Activated naive CD4-positive, alpha-beta T cell treated with anti-CD3 and anti-CD28 coated beads, Interleukin-2, amount 50 U/mL, for 24 hours (primary cell): ENCODE data around the gene ANKRD13B.
A peak's percentile ranks its signal among the peaks of the same experiment; 100 is the strongest.

Experiments used
- H3K27ac Mint-ChIP-seq: one replicate; pipeline ENCODE4 v1.8.0; 2021; ENCODE audit warnings: mild to moderate bottlenecking, mixed read lengths
- H3K27me3 Mint-ChIP-seq: one replicate; pipeline ENCODE4 v1.8.0; 2021; ENCODE audit warnings: mixed read lengths
- H3K36me3 Mint-ChIP-seq: one replicate; pipeline ENCODE4 v1.8.0; 2021; ENCODE audit warnings: mixed read lengths
- H3K4me1 Mint-ChIP-seq: one replicate; pipeline ENCODE4 v1.8.0; 2021; ENCODE audit warnings: mixed read lengths
- H3K4me3 Mint-ChIP-seq: one replicate; pipeline ENCODE4 v1.8.0; 2021; ENCODE audit warnings: mild to moderate bottlenecking, mixed read lengths
- H3K9me3 Mint-ChIP-seq: one replicate; pipeline ENCODE4 v1.8.0; 2021; ENCODE audit warnings: mixed read lengths

The ANKRD13B gene

DNA sequence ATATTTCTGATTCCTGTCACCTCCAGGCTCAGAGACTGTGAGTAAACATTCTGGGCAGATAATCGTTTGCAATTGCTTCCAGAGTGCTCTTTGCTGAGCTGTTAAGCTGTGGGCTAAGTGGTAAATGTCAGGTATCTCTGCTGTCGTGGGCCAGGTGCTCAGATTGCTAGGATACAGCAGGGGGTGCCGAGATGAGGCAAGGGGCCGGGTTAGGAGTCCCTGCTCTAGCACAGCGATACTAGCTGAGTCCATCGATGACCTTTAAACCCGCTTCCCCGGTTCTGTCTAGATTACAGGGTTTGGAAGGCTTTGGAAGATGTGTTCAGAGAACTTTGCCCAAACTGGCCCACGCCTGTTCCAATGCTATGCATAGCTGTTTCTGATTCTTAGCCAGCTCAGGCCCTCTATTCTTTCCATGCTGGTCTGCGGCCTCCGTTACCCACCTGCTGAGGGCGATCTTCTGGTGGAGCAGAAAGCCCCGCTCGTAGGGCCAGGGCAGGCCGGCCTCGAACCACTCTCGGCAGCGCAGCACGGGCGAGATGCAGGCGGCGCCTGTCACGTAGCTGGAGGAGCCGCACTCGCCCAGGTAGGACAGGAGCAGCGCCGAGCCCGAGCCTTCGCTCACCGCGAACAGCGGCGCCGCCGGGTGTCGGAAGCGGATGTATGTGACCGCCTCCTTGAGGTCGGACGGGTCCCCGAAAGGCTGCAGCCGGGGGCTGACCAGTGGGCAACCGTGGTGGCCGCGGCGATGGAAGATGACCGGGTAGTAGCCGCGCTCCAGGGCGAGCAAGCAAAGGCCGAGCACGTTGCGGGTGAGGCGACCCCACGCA is 27.1 kb upstream of the ANKRD13B start:
- H3K4me1 Mint-ChIP-seq, result peaks cover 36% of the 10 kb centered on the region
- H3K4me3 Mint-ChIP-seq, result peak overlapping the region; percentile 90
- H3K27ac Mint-ChIP-seq, result peak overlapping the region; percentile 65
- H3K36me3 Mint-ChIP-seq, result no peaks in the 10 kb centered on the region
- H3K27me3 Mint-ChIP-seq, result no peaks in the 10 kb centered on the region
- H3K9me3 Mint-ChIP-seq, result no peaks in the 10 kb centered on the region

DNA sequence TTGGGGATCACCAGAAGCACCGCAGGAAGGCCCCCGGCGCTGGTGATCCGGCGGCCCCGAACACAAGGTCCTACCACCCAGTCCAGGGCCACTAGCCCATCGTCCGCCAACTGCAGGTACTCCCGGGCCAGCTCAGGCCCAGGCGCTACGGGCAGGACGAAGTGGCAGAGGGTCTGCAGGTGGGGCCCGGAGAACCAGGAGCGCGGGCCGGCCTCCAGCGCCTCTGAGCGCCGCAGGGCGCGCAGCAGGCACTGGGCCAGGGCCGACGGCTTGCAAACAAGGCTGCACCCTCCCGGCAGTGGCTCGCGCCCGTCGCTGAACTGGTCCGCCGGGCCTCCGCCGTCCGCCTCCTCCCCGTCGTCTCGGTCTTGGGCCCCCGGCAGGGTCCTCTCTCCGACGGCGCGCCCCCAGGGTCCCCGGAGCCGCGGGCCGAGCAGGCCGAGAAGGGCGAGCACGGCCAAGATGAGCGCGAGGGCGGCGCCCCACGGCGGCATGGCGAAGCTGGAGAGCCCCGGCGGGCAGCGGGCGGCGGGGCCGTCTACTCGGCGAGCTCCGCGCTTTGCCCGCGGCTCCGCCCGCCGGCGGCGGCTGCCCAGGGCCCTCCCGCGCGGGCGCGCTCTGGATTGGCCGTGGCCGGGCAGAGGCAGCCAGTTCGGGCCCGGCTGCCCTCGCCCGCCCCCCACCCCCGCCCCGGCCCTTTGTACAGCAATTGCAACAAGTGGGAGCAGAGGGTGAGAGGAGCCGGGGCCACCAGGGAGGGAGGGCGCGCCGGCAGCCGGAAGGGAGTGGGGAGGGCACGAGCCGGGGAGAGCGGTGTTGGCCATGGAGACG is 26.2 kb upstream of the ANKRD13B start, which contains the start of gene ABHD15:
ABHD15 (minus strand) TSS at position 565 of the 831 bp plus-strand sequence; CDS start at position 494, 71 bp downstream.
- Mint-ChIP-seq H3K4me1 (peaks cover 38% of the 10 kb centered on the region), H3K36me3 (no peaks in the 10 kb centered on the region), H3K27ac (peak within 1 kb of the TSS; percentile 70), H3K4me3 (peak within 1 kb of the TSS; percentile 98), H3K9me3 (no peaks in the 10 kb centered on the region), H3K27me3 (no peaks in the 10 kb centered on the region)

DNA sequence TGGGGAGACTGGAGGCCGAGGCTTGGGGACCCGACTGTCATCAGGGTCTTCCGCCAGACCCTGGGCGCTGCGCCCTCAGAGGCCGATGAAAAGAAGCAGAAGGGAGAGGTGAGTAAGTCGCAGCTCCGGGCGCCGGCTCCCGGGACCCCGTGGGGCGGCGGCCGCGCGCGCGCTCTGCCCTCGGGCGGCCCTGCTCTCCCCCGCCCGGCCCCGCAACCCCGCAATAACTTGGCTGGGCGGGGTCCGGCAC is 25.7 kb upstream of the ANKRD13B start:
- Mint-ChIP-seq H3K27ac (no peak overlapping the region), H3K9me3 (no peaks in the 10 kb centered on the region), H3K4me3 (peak overlapping the region; percentile 98), H3K36me3 (no peaks in the 10 kb centered on the region), H3K27me3 (no peaks in the 10 kb centered on the region), H3K4me1 (peaks cover 34% of the 10 kb centered on the region)

DNA sequence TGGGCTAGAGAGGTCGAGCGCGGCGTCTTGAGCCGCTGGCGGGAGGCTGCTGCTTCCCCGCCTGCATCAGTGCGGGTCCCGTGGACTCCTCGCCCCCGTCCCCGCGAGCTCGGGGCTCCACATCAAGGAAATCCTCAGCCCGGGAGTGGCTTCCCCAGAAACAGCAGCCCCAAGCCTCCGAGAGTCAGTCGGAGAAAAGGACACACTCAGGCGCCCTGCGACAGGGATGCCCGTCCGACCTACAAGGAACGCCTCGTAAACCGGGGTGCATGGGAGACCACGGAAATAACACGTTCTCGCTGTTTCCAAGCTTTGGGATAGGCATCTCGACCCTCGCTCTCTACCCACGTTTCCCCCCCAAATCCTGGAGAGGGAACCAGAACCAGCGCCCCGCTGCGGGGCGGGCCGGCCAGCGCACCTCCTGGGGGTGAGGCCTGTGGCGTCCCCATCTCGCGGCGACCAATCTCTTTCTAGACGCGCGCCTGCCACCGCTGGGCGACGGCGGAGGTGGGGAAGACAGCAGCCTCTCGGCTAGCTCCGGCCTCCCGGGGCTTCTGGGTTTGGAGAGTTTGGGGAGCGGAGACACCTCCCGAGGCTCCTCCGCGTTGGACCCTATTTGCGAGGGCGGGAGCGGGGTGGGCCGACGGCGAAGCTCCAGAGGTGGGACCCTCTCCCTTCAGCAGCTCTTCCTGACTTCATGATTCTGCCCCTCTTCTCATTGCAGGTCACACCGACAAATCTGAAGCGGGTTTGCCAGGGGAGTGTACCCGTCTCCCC is 25.2 kb upstream of the ANKRD13B start:
- Mint-ChIP-seq H3K9me3 (no peaks in the 10 kb centered on the region), H3K27me3 (no peaks in the 10 kb centered on the region), H3K4me1 (peaks cover 29% of the 10 kb centered on the region), H3K36me3 (no peaks in the 10 kb centered on the region), H3K27ac (peak overlapping the region; percentile 95), H3K4me3 (peak overlapping the region; percentile 98)

DNA sequence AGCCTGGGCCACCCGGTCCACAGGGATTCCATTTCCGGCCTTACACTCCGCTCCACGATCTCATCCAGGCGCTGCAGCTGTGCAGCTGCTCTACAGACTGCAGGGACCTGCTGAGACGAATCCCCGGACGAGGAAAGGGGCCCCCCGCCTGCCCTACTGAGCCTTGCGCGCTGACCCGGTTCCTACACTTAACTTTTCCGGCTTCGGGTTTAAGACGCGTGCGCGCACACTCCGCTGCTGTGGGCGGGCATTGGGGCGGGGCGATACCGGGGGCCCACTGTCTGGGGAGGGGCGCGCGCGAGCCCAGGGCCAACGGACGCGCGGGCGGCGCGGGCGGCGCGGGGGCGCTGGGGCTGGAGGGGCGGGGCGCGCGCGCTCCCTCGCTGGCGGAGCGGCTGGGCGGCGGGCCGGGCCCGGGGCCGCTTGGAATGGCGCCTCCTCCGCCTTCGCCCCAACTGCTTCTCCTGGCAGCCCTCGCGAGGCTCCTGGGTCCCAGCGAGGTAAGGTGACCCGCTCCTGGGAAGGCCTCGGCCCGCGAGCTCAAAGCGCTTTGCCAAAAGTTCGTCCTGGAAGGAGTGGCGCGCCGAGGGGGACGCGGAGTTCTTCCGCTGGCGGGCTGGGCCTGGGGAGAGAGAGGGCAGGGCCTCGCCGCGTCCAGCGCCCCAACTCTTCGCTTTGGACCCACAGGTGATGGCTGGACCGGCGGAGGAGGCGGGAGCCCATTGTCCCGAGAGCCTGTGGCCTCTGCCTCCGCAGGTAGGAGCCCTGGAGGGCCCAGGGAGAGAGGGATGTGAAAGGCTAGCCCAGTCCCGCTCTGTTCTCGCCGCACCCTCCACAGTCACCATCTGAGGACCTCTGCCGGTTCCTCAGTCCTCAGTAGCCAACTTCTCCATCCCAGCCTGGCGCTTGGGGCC is 24.3 kb upstream of the ANKRD13B start, which contains the start of gene TP53I13:
TP53I13 (plus strand) TSS at position 371 of the 914 bp plus-strand sequence; CDS start at position 429, 58 bp downstream.
- H3K27ac Mint-ChIP-seq, result peak within 1 kb of the TSS; percentile 95
- no peaks in the 10 kb centered on the region for H3K27me3 Mint-ChIP-seq
- no peaks in the 10 kb centered on the region for H3K9me3 Mint-ChIP-seq
- H3K36me3 Mint-ChIP-seq, result no peaks in the 10 kb centered on the region
- peak within 1 kb of the TSS; percentile 98 for H3K4me3 Mint-ChIP-seq
- peaks cover 29% of the 10 kb centered on the region for H3K4me1 Mint-ChIP-seq

DNA sequence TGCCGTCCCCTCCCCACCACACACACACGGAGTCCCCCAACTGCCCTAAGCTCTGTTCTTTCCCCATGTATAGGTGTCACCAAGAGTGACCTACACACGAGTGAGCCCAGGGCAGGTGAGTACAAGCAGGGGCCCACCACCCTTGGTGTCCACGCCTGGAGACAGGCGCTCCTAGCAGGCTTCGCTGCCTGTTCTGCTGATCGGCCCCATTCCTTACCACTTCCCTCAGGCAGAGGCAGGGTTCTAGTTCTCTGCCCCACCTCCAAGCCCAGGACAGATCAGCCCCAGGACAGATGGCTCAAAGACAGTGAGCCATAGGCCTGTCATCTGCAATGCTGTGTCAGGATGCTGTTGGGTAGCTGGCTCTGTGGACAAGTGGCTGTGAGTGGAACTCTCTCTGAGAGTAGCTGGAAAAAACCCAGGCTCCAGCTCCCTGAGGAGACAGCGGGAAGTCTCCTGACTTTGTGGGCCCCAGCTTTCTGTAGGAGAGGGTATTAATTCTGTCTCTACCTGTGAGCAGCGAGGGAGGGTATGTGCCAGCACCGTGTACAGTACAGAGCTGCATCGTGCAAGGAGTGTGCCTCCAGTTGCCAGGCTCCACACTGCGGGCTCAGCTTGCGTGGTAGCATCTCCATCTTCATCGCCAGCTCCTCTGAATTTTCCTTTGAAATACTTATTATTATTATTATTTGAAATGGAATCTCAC is 23.5 kb upstream of the ANKRD13B start:
- peaks cover 22% of the 10 kb centered on the region for H3K4me1 Mint-ChIP-seq

DNA sequence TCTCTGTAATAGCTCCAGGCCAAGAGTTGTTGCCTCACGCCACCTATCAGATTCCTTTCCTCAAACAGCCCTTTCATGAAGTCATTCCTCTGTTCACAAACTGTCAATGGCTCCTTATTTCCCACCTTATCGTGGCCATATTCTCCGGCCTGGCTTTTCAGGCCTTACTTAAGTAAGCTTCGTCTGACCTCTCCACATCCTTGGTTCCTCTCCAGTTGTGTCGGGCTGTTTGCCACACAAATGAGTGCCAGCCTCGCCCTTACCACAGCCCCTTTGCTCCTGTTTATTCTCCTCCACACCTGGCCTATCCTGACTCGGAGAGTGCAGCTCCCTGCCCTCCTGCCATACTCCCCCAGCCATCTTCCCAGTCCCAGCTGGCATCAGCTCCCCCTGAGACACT is 22.4 kb upstream of the ANKRD13B start:
- peak overlapping the region; percentile 28 for H3K4me3 Mint-ChIP-seq
- peaks cover 20% of the 10 kb centered on the region for H3K4me1 Mint-ChIP-seq
- peak overlapping the region; percentile 85 for H3K27ac Mint-ChIP-seq
- no peaks in the 10 kb centered on the region for H3K36me3 Mint-ChIP-seq
- no peaks in the 10 kb centered on the region for H3K9me3 Mint-ChIP-seq
- H3K27me3 Mint-ChIP-seq, result no peaks in the 10 kb centered on the region

More for the DNA sequence above, 23.5 kb upstream of the ANKRD13B start:
- Mint-ChIP-seq H3K4me3 (peak overlapping the region; percentile 88), H3K27ac (peak overlapping the region; percentile 30), H3K27me3 (no peaks in the 10 kb centered on the region), H3K36me3 (no peaks in the 10 kb centered on the region), H3K9me3 (no peaks in the 10 kb centered on the region)

DNA sequence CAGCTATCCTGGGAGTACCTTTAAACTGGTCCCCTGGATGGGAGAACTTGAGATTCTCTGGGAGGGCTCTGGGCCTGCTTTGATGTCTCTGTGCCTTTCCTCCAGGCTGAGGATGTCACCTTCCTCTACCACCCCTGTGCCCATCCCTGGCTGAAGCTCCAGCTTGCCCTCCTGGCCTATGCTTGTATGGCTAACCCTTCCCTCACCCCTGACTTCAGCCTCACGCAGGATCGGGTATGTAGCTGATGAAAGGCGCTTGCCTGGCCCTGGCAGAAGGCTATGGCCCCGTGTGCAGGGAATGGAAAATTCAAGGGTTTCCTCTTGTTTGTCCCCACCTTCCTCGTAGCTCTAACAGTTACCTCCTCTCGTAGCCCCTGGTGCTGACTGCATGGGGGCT is 21.4 kb upstream of the ANKRD13B start:
- peaks cover 13% of the 10 kb centered on the region for H3K4me1 Mint-ChIP-seq

DNA sequence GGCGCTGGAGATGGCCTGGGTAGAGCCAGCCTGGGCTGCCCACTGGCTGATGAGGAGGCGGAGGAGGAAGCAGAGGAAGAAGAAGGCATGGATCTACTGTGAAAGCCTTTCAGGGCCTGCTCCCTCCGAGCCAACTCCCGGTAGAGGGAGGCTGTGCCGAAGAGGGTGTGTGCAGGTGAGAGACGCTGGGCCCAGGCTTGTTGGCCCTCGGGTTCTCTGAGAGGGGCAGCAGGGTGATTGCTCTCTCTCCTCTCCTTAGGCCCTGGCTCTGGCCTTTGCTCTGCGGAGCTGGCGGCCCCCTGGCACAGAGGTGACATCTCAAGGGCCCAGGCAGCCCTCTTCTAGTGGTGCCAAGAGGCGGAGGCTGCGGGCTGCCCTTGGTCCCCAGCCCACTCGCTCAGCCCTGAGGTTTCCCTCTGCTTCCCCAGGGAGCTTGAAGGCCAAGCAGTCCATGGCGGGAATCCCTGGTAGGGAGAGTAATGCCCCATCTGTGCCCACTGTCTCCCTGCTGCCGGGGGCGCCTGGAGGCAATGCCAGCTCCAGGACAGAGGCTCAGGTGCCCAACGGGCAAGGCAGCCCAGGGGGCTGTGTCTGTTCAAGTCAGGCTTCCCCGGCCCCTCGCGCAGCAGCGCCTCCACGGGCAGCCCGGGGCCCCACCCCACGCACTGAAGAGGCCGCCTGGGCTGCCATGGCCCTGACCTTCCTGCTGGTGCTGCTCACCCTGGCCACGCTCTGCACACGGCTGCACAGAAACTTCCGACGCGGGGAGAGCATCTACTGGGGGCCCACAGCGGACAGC is 20.9 kb upstream of the ANKRD13B start:
- H3K27ac Mint-ChIP-seq, result peak overlapping the region; percentile 17
- H3K4me1 Mint-ChIP-seq, result peaks cover 13% of the 10 kb centered on the region
- H3K36me3 Mint-ChIP-seq, result no peaks in the 10 kb centered on the region
- H3K4me3 Mint-ChIP-seq, result no peak overlapping the region
- H3K9me3 Mint-ChIP-seq, result no peaks in the 10 kb centered on the region
- H3K27me3 Mint-ChIP-seq, result no peaks in the 10 kb centered on the region

More for the DNA sequence above, 21.4 kb upstream of the ANKRD13B start:
- Mint-ChIP-seq H3K36me3 (no peaks in the 10 kb centered on the region), H3K27me3 (no peaks in the 10 kb centered on the region), H3K27ac (no peak overlapping the region), H3K4me3 (no peak overlapping the region), H3K9me3 (no peaks in the 10 kb centered on the region)

DNA sequence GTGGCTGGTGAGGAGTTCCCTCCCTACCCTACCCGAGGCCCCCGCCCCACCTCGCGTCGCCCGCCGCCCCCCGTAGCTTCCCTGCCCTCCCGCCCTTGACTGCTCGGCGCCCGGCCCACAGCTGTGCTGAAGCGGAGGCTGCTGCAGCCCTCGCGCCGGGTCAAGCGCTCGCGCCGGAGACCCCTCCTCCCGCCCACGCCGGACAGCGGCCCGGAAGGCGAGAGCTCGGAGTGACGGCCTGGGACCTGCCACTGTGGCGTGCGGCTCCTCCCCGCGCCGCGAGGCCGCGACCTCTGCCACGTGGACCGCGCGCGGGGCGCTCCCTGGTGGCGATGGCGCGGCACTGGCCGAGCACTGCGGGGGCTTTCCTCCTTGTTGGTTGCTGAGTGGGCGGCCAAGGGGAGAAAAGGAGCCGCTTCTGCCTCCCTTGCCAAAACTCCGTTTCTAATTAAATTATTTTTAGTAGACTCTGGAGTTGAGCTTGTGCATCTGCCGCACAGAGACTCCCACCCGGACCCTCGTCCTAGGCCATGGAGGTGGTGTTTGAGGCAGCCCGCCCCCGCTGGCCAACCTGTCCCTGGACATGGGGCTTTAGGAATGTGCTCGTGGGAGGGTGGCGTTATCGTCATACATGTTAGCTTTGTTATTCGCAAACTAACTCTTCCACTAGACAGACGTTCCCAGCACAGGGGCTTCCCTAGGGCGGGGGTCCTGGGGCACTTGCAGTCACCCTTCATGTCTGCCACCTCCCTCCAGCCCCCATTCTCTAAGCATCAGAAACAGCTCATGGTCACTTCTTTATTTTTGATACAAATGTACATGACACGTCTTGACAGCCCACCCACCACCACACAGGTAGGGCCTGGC is 20.0 kb upstream of the ANKRD13B start:
- H3K27me3 Mint-ChIP-seq, result no peaks in the 10 kb centered on the region
- no peaks in the 10 kb centered on the region for H3K9me3 Mint-ChIP-seq
- H3K36me3 Mint-ChIP-seq, result no peaks in the 10 kb centered on the region
- peaks cover 13% of the 10 kb centered on the region for H3K4me1 Mint-ChIP-seq
- no peak overlapping the region for H3K4me3 Mint-ChIP-seq
- no peak overlapping the region for H3K27ac Mint-ChIP-seq

DNA sequence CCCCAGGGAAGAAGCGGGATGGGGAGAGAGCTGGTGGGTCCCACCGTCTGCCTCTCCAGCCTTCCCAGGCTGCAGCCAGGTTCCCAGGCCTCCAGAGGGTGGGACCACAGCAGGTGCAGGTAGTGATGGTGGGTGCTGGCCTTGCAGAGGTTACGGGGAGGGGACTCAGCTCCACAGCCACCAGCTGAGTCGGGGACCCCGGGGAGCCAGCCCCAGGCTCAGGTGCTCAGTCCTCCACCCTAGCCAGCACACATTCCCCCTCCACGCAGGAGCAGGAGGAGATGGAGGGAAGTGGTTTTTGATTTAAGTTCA is 19.4 kb upstream of the ANKRD13B start:
- Mint-ChIP-seq H3K36me3 (peaks cover 4% of the 10 kb centered on the region), H3K9me3 (no peaks in the 10 kb centered on the region), H3K4me3 (no peak overlapping the region), H3K27me3 (no peaks in the 10 kb centered on the region), H3K27ac (no peak overlapping the region), H3K4me1 (peaks cover 13% of the 10 kb centered on the region)

DNA sequence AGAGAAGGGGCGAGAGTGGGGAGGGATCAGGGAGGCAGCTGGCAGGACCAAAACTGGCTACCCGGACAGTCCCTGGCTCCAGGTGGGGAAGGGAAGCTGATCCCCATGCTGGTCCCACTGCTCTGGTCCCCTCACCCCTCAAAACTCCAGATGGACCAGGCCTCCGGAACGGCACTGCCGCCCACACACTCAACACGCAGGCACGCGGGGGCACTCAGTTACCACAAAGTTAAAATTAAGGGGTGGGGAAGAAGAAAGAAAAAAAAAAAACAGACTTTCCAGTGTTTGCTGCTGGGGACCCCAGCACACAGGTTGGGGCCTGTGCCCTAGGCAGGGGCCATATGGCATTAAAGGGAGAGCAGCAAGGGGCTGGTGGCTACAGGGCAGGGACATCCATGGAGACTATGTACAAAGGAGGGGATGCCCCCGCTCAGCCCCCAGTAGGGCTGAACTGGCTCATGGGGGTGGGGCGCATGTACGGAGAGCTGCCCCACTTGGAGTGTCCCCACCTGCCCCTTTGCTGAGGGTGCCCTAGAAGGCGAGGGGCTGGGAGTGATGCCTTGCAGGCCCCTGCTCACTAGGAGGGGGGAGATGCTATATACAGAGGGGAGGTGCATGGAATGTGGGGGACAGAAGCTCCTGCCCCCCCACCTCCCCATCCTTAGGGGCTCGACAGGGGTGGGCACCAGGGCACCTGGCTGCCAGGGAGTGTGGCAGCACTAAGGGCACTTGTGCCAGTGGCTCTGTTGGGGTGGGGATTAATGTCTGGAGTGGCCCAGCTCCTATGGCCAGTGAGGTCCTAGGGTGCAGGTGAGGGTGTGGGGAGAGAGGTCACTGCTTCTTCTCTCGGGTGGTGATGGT is 18.8 kb upstream of the ANKRD13B start:
- no peaks in the 10 kb centered on the region for H3K9me3 Mint-ChIP-seq
- H3K4me1 Mint-ChIP-seq, result peaks cover 11% of the 10 kb centered on the region
- no peak overlapping the region for H3K4me3 Mint-ChIP-seq
- peaks cover 4% of the 10 kb centered on the region for H3K36me3 Mint-ChIP-seq
- no peak overlapping the region for H3K27ac Mint-ChIP-seq
- H3K27me3 Mint-ChIP-seq, result no peaks in the 10 kb centered on the region
